AG04449 (cell line): ENCODE results near the gene EFHD1.
"Not testable (repeated sequence)": the region's sequence is repeated elsewhere in the genome, so short reads cannot be mapped to it uniquely, and the experiment has no call there.

Source experiments
- CTCF ChIA-PET: fragments of 350-600 bp; formaldehyde crosslinking; extraction: SDS; loops from one replicate; lab custom pipeline; 2021; ENCODE audit warnings: antibody characterized with exemption; lab: Yijun Ruan, JAX
- POLR2A ChIA-PET: fragments of 400-600, 350-600 bp; formaldehyde crosslinking; extraction: SDS; loops from one replicate; lab custom pipeline; 2020; ENCODE audit warnings: antibody characterized with exemption, inconsistent platforms; lab: Yijun Ruan, JAX
- DNase-seq: peaks from one replicate; pipeline ENCODE4 v3.0.0-alpha.2; 2010; ENCODE audit warnings: low read depth, low spot score
- H3K4me3 ChIP-seq: 2 replicates; pipeline ENCODE4 v1.5.1; 2011; ENCODE audit warnings: low read depth, mild to moderate bottlenecking, control low read depth, low read length
- TF ChIP-seq, protein P1 (sequence below): IDR thresholded peaks from one replicate; pipeline ENCODE4 v1.5.1; 2011; ENCODE audit warnings: mild to moderate bottlenecking, moderate library complexity, low read length, control low read depth, inconsistent platforms; ENCODE audit not compliant: insufficient read depth; ENCODE audit errors: missing control alignments

EFHD1 gene

DNA sequence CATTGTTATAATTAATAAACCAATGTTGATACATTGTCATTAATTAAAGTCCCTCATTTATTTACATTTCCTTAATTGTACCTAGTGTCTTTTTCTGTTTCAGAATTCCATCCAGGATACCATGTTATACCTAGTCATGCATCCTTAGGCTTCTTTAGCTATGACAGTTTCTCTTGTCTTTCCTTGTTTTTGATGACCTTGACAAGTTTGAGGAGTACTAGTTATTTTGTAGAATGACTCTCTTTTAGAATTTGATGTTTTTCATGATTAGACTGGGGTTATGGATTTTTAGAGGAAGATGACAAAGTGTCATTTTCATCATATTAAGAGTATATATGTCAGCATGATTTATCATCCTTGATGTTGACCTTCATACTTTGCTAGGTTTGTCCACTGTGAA lies 80.1 kb downstream of the EFHD1 start:
- DNase-seq, result no peak
- CTCF ChIA-PET, result interaction anchor here (0.9 kb wide), 1 partner anchor 57 kb away, joined by 3 read pairs; no protein-coding TSS in a partner anchor
- TF ChIP-seq, protein P1, sequence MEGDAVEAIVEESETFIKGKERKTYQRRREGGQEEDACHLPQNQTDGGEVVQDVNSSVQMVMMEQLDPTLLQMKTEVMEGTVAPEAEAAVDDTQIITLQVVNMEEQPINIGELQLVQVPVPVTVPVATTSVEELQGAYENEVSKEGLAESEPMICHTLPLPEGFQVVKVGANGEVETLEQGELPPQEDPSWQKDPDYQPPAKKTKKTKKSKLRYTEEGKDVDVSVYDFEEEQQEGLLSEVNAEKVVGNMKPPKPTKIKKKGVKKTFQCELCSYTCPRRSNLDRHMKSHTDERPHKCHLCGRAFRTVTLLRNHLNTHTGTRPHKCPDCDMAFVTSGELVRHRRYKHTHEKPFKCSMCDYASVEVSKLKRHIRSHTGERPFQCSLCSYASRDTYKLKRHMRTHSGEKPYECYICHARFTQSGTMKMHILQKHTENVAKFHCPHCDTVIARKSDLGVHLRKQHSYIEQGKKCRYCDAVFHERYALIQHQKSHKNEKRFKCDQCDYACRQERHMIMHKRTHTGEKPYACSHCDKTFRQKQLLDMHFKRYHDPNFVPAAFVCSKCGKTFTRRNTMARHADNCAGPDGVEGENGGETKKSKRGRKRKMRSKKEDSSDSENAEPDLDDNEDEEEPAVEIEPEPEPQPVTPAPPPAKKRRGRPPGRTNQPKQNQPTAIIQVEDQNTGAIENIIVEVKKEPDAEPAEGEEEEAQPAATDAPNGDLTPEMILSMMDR, result no peak
- POLR2A ChIA-PET, result no interaction called here
- no peak overlapping the region for H3K4me3 ChIP-seq

DNA sequence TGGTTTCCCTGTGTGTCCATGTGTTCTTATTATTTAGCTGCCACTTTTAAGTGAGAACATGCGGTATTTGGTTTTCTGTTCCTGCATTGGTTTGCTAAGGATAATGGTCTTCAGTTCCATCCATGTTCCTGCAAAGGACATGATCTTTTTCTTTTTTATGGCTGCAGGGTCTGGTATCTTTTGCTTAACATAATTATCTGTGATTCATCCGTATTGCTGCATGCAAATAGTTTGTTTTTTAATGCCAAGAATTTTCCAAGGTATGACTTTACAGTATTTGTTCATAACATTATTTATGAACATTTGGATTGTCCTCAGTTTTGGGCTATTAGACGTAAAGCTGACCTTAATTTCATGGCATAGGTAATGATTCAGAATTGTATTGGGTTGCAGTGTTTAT lies 81.6 kb downstream of the EFHD1 start:
- CTCF ChIA-PET, result no interaction called here

DNA sequence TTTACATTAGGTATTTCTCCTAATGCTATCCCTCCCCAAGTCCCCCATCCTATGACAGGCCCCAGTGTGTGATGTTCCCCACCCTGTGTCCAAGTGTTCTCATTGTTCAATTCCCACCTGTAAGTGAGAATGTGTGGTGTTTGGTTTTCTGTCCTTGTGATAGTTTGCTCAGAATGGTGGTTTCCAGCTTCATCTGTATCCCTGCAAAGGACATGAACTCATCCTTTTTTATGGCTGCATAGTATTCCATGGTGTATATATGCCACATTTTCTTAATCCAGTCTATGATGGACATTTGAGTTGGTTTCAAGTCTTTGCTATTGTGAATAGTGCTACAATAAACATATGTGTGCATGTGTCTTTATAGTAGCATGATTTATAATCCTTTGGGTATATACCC lies 86.7 kb downstream of the EFHD1 start:
- POLR2A ChIA-PET, result not testable (repeated sequence)

More for the DNA sequence above, 81.6 kb downstream of the EFHD1 start:
- TF ChIP-seq, protein P1, result no peak
- no peak overlapping the region for H3K4me3 ChIP-seq
- POLR2A ChIA-PET, result no interaction called here
- DNase-seq, result no peak

DNA sequence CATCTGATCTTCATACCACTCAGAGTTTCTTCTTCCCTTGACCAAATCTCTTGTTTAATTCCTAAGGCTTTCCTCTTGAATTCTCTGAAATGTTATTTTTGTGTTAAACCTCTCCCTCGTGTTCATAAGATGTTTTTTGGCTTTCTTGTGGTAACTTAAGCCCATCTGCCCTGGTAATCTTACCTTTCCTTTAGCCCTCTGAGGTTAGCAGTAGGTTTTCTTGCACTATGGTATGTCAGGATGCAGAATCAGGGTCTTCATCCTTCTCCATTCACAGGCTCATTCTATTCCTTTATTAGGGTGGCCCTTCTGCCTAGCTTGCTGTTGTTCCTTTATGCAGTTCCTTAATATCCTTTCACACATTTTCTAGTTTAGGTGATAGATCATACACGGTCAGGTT lies 87.9 kb downstream of the EFHD1 start:
- no peak overlapping the region for H3K4me3 ChIP-seq
- POLR2A ChIA-PET, result no interaction called here
- TF ChIP-seq, protein P1, result no peak
- CTCF ChIA-PET, result no interaction called here
- no peak for DNase-seq

More for the DNA sequence above, 86.7 kb downstream of the EFHD1 start:
- not testable (repeated sequence) for H3K4me3 ChIP-seq, DNase-seq
- CTCF ChIA-PET, result interaction anchor here (0.7 to 1.0 kb wide), 2 partner anchors 10 to 18 kb away, joined by 3 read pairs; no protein-coding TSS in a partner anchor

DNA sequence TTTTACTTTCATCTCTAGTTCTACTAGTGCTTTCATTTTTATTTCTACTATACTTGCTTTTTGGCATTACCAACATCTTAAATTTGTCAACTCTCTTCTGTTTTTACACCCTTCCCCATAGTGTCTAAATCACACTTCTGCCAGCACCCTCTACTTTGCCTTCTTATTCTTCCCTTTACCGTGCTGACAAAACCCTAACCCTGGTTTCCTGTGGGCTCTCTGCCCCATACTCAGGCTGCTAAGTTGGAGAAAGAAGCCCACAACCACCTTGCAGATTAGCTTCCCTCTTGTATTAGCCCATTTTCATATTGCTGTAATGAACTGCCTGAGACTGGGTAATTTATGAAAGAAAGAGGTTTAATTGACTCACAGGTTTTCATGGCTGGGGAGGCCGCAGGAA lies 88.5 kb downstream of the EFHD1 start:
- no peak for DNase-seq
- ChIA-PET CTCF (no interaction called here), POLR2A (no interaction called here)
- TF ChIP-seq, protein P1, result no peak
- H3K4me3 ChIP-seq, result no peak overlapping the region

DNA sequence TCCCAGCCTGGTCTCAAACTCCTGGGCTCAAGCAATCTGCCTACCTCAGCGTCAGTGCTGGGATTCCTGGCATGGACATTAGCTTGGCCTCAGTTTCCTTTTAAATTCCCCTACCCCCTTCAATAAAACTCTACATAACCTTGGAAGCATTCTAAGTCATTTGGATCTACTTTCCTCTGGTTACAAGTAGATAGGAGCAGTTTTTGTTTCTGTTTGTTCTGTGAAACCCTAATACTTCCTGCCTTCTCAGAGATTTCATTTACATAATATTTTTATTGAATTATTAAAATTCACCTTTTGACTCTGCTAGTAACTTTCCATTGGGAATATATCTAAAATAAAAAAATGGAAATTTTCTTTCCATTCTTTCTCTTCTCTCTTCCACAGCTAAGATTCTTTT lies 89.6 kb downstream of the EFHD1 start:
- TF ChIP-seq, protein P1, result no peak
- no peak for DNase-seq
- POLR2A ChIA-PET, result no interaction called here
- CTCF ChIA-PET, result no interaction called here
- no peak overlapping the region for H3K4me3 ChIP-seq

DNA sequence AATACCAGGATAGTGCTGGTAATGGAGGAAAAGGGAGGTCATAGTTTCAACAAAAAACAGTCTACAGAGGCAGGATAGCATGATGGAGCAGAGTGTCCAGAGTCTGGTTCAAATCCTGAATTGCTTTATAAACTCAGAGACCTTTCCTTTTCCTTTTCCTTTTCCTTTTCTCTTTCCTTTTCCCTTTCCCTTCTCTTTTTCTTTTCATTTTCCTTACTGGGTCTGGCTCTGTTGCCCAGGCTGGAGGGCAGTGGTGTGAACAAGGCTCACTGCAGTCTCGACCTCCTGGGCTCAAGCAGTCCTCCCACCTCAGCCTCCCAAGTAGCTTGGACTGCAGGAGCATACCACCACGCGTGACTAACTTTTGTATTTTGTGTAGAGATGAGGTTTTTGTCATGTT lies 95.4 kb downstream of the EFHD1 start:
- CTCF ChIA-PET, result interaction anchor here (1.3 kb wide), 1 partner anchor 14 kb away, joined by 3 read pairs; no protein-coding TSS in a partner anchor
- POLR2A ChIA-PET, result no interaction called here
- TF ChIP-seq, protein P1, result no peak
- DNase-seq, result no peak
- no peak overlapping the region for H3K4me3 ChIP-seq
